AG09319 (cell line): Measurements from ENCODE around the gene REV1.

Experiments
- DNase-seq: peaks from one replicate; pipeline ENCODE4 v3.0.0-alpha.2; 2010; ENCODE audit warnings: low read depth; ENCODE audit errors: extremely low read depth
- CTCF ChIP-seq: IDR thresholded peaks from 2 replicates; pipeline ENCODE4 v1.5.1; 2011; ENCODE audit warnings: low read depth, mild to moderate bottlenecking, inconsistent platforms, low read length, moderate library complexity

REV1 gene

DNA sequence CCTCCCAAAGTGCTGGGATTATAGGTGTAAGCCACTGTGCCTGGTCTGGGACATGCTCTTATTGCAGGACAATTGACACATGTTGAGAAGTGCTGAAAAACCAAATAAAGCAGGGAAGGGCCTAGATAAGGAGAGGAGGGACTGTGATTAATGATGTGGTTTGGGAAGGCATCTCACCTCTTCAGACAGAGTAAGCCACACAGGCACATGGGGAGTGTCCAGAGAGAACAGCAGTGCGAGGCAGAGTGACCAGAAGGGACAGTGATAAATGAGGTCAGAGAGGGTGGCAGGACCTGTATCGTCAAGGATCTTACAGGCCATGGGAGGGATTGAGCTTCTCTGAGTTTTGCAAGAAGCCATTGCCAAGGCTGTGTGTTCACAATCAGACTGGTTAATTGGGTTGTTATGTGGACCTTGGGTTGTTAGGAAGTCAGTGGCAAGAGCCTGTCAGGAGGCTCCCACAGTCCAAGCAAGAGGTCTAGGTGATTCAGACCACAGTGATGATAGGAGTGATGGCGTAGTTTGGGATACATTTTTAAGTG is 94.2 kb downstream of the REV1 start:
- no peak for TF ChIP-seq CTCF

GRCh38 chr2:99389946-99390345 is 99.9 kb downstream of the REV1 start:
- no peak for DNase-seq

More for the DNA sequence above, 94.2 kb downstream of the REV1 start:
- DNase-seq = no peak

GRCh38 chr2:99389371-99389770 is 100.4 kb downstream of the REV1 start:
- no peak for TF ChIP-seq CTCF
- DNase-seq = no peak

More at GRCh38 chr2:99389946-99390345, 99.9 kb downstream of the REV1 start:
- TF ChIP-seq CTCF = no peak

- no peak for TF ChIP-seq CTCF
- DNase-seq = no peak
Observed at GRCh38 chr2:99388892-99389291, 100.9 kb downstream of the REV1 start.

DNA sequence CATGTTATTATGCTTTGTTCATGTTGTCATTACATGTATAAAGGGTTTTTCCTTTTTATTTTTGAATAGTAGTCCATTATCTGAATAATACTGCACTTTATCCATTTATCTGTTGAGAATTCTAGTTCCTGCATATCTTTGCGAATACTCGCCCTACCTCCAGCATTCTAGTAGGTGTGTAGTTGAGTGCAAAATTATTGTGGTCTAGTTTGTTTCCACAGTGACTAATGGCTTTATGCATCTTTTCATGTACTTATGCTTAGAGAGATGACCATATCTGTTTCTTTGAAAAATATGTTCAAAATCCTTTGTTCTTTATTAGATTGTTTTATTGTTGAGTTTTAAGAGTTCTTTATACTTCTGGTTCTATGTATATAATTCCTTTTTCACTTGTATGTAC is 103.8 kb downstream of the REV1 start:
- DNase-seq = no peak
- TF ChIP-seq CTCF = no peak

DNA sequence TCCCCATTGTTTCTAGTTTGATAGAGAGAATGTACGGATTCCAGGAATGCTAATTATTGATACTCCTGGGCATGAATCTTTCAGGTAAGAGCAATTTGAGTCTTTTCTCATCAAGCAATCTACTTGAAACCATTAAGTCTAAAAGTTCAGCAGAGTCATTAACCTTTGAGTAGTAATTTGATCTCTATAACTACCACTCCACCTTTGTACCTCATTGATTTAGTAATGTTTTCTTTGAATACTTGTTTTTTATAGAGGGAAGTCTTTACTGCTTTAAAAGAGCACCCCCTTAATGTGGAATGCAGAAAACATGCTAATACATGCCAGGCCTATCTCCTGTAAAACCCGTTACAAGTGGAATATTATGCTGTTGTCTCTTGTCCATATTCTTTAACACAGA is 107.7 kb downstream of the REV1 start:
- no peak for DNase-seq
- no peak for TF ChIP-seq CTCF

GRCh38 chr2:99380376-99381010 is 109.3 kb downstream of the REV1 start:
- no peak for TF ChIP-seq CTCF
- DNase-seq = no peak
